Keratinocyte (primary cell): ENCODE results near the gene EFCAB6. TPM values are rescaled to one million over a fixed set of nuclear protein-coding genes. Genes with fewer than 3 reads are reported as not detected.

ENCODE experiments used
- DNase-seq: peaks from one replicate; pipeline ENCODE4 v3.0.0-alpha.2; 2011; ENCODE audit warnings: low read depth, missing footprints, low spot score
- FAIRE-seq: peaks from 2 replicates; lab custom pipeline; 2011; peaks lifted over from hg19 to GRCh38; lab: Jason Lieb, UNC
- H2AFZ ChIP-seq: 2 replicates; pipeline ENCODE4 v1.6.0; 2012; ENCODE audit warnings: low read length, control low read depth, inconsistent platforms; ENCODE audit not compliant: control insufficient read depth
- H3K27ac ChIP-seq: 2 replicates; pipeline ENCODE4 v1.5.1; 2011; ENCODE audit warnings: low read length; ENCODE audit not compliant: control insufficient read depth, insufficient read depth
- H3K27me3 ChIP-seq: 3 replicates; pipeline ENCODE4 v1.6.0; 2011; ENCODE audit warnings: low read length; ENCODE audit not compliant: control insufficient read depth, insufficient read depth; ENCODE audit errors: extremely low read depth
- H3K36me3 ChIP-seq, 2 experiments: 2 replicates in 1 of 2; 3 replicates in 1 of 2; pipeline ENCODE4 v1.5.1; 2011; ENCODE audit warnings: low read length in 2 of 2, mild to moderate bottlenecking in 1 of 2; ENCODE audit not compliant: control insufficient read depth in 2 of 2, insufficient read depth in 2 of 2; ENCODE audit errors: extremely low read depth in 1 of 2
- H3K4me1 ChIP-seq: 3 replicates; pipeline ENCODE4 v1.5.1; 2011; ENCODE audit warnings: low read length; ENCODE audit not compliant: control insufficient read depth, insufficient read depth; ENCODE audit errors: extremely low read depth
- H3K4me2 ChIP-seq: 3 replicates; pipeline ENCODE4 v1.6.0; 2011; ENCODE audit warnings: low read depth, low read length; ENCODE audit not compliant: control insufficient read depth, insufficient read depth; ENCODE audit errors: extremely low read depth
- H3K4me3 ChIP-seq, 3 experiments: fragments of 200-600 bp in 1 of 3; sonication (generic) in 1 of 3; 2 replicates in 2 of 3; 3 replicates in 1 of 3; pipeline ENCODE4 v1.5.1; 2011 to 2016; ENCODE audit warnings: low read length in 3 of 3, mild to moderate bottlenecking in 3 of 3, control low read depth in 2 of 3, inconsistent platforms in 1 of 3, low read depth in 1 of 3, mixed read lengths in 1 of 3, mixed run types in 1 of 3, moderate library complexity in 1 of 3; ENCODE audit not compliant: control insufficient read depth in 2 of 3, insufficient read depth in 2 of 3; ENCODE audit errors: extremely low read depth in 1 of 3
- H3K79me2 ChIP-seq: 2 replicates; pipeline ENCODE4 v1.6.0; 2012; ENCODE audit warnings: low read length; ENCODE audit not compliant: control insufficient read depth, insufficient read depth
- H3K9ac ChIP-seq: 3 replicates; pipeline ENCODE4 v1.6.0; 2011; ENCODE audit warnings: low read length; ENCODE audit not compliant: control insufficient read depth, insufficient read depth; ENCODE audit errors: extremely low read depth
- H3K9me1 ChIP-seq: 3 replicates; pipeline ENCODE4 v1.6.0; 2011; ENCODE audit warnings: low read length; ENCODE audit not compliant: control insufficient read depth, insufficient read depth; ENCODE audit errors: extremely low read depth
- H3K9me3 ChIP-seq: 2 replicates; pipeline ENCODE4 v1.5.1; 2012; ENCODE audit warnings: low read depth, low read length; ENCODE audit not compliant: control insufficient read depth
- H4K20me1 ChIP-seq: 3 replicates; pipeline ENCODE4 v1.6.0; 2011; ENCODE audit warnings: low read length; ENCODE audit not compliant: control insufficient read depth, insufficient read depth; ENCODE audit errors: extremely low read depth
- CTCF ChIP-seq, 3 experiments: IDR thresholded peaks in 1 of 3; conservative IDR thresholded peaks in 1 of 3; optimal IDR thresholded peaks in 1 of 3; 2 replicates in 2 of 3; 3 replicates in 1 of 3; pipeline versions ENCODE3 to v1.5.1; 2011; ENCODE audit warnings: low read length in 3 of 3, mild to moderate bottlenecking in 3 of 3, moderate library complexity in 2 of 3, control low read depth in 1 of 3, inconsistent platforms in 1 of 3; ENCODE audit not compliant: insufficient read depth in 2 of 3; ENCODE audit errors: extremely low read depth in 1 of 3
- EZH2 ChIP-seq: IDR thresholded peaks from one replicate; pipeline ENCODE4 v1.6.1; 2012; ENCODE audit warnings: inconsistent platforms, mild to moderate bottlenecking, low read length, moderate library complexity
- dilution Hi-C: fragments of 300-500 bp; cut with MboI; formaldehyde crosslinking; loops from one replicate; pipeline ENCODE4 v1.7.0; 2020; ENCODE audit warnings: low sequenced_read_pairs; ENCODE audit not compliant: extremely low pct_ligation_motif_present
- polyA plus RNA-seq, 5 experiments: library from polyadenylated mRNA; depleted of rRNA in 3 of 5; stranded (reverse) in 3 of 5; stranded (forward) in 1 of 5; unstranded in 1 of 5; fragments of >200 nt; gene quantifications; 1 replicate in 1 of 5; 2 replicates in 3 of 5; 3 replicates in 1 of 5; pipeline versions ENCODE4 v1.2.1 to v1.2.3, GENCODE V29; 2011 to 2012; ENCODE audit warnings: missing spikeins in 2 of 5, low read depth in 1 of 5, low replicate concordance in 1 of 5

The EFCAB6 gene
- polyA plus RNA-seq, 1 donor (not counting 4 experiments of a cell fraction or from before 2014, with no cell fraction given): 0.18 TPM

DNA sequence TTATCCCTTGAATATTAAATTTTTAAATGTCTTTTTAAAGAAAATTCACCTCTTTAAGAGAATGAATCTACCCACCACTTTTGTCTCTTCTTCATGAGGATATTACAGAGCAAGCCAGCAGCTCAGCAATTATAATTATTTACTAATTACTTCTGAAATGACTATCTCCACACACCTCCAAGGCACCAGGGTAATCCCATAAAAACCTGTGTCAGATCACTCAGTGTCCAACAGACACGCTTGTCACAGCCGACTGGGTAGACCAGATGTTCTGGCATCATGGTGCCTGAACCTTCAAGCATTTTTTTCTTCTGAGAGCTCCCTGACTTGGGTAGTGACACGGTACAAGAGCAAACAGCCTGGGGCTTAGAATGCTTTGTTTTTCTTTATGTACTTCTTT lies 61.4 kb downstream of the EFCAB6 start:
- H3K27me3 ChIP-seq: peaks cover 16% of the 10 kb centered on the region
- TF ChIP-seq CTCF (optimal IDR thresholded peaks at IDR 0.05 in 1 of 3, IDR thresholded peaks at IDR 0.05 in 1 of 3, conservative IDR thresholded peaks at IDR 0.05 in 1 of 3; ENCODE audit: extremely low read depth in 1 of 3, insufficient read depth in 2 of 3, low read length in 3 of 3): no peak
- no peak for TF ChIP-seq EZH2
- dilution Hi-C loops: no loop called here

DNA sequence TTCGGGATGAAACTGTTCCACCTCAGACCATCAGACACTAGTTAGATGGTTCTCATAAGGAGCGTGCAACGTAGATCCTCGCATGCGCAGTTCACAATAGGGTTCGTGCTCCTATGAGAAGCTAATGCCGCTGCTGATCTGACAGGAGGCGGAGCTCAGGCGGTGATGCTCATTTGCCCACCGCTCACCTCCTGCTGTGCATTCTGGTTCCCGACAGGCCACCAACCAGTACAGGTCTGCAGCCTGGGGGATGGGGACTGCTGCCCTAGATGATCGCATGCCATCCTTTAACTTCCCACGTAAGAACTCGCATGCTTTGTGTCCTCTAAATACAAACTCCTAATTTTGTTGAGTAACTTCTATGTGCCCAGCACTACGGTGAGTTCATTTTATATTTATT lies 62.6 kb downstream of the EFCAB6 start:
- H3K9ac ChIP-seq: no peak overlapping the region
- no peaks in the 10 kb centered on the region for H3K36me3 ChIP-seq
- no peaks in the 10 kb centered on the region for H3K79me2 ChIP-seq
- FAIRE-seq (no peak), DNase-seq (no peak)
- no peak overlapping the region for H2AFZ ChIP-seq
- H3K9me1 ChIP-seq: no peaks in the 10 kb centered on the region
- no peaks in the 10 kb centered on the region for H3K4me1 ChIP-seq
- H3K27ac ChIP-seq: no peak overlapping the region
- H3K4me2 ChIP-seq: no peak overlapping the region
- TF ChIP-seq EZH2: no peak
- no peak for TF ChIP-seq CTCF (optimal IDR thresholded peaks at IDR 0.05 in 1 of 3, IDR thresholded peaks at IDR 0.05 in 1 of 3, conservative IDR thresholded peaks at IDR 0.05 in 1 of 3; ENCODE audit: extremely low read depth in 1 of 3, insufficient read depth in 2 of 3, low read length in 3 of 3)
- H3K9me3 ChIP-seq: no peaks in the 10 kb centered on the region
- no peak overlapping the region for H3K4me3 ChIP-seq
- H4K20me1 ChIP-seq: no peaks in the 10 kb centered on the region
- dilution Hi-C loops: no loop called here
- H3K27me3 ChIP-seq: peaks cover 16% of the 10 kb centered on the region

More for the DNA sequence above, 61.4 kb downstream of the EFCAB6 start:
- no peak overlapping the region for H2AFZ ChIP-seq
- no peaks in the 10 kb centered on the region for H3K4me1 ChIP-seq
- H3K4me3 ChIP-seq: no peak overlapping the region
- H3K4me2 ChIP-seq: no peak overlapping the region
- FAIRE-seq: no peak
- no peaks in the 10 kb centered on the region for H3K36me3 ChIP-seq
- DNase-seq: no peak
- H3K9ac ChIP-seq: no peak overlapping the region
- H3K27ac ChIP-seq: no peak overlapping the region
- no peaks in the 10 kb centered on the region for H3K79me2 ChIP-seq
- H3K9me1 ChIP-seq: no peaks in the 10 kb centered on the region
- H4K20me1 ChIP-seq: no peaks in the 10 kb centered on the region
- no peaks in the 10 kb centered on the region for H3K9me3 ChIP-seq
